ENCODE results near the gene HSPA5. TPM values are rescaled to one million over a fixed set of nuclear protein-coding genes. Genes with fewer than 3 reads are reported as not detected.

The HSPA5 gene
- total RNA-seq, 1 experiment from 2014 or later = 438 TPM

DNA sequence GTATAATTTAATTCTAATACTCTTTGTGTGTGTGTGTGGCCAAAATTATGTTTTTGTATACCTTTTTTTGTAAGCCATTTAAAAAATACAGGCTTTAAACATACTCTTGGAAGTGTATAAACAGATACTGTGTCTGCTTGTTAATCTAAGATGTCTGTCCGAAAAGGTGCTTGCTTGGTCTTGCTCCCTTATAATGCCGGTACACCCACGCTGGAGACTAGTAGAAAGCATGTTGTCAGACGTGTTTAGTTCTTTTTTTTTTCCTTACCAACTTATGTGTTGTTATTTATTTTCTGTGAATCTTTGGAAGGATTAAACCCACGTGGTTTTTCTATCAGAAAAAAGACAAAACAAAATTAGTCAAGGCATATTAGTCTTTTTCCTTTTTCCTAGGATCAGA lies 29.9 kb upstream of the HSPA5 start:
- Histone ChIP-seq H3K27ac (ENCODE audit: low read depth, low read length) (no peak overlapping the region), H3K79me2 (ENCODE audit: insufficient read depth, low read length) (peaks cover 92% of the 10 kb centered on the region), H2AFZ (ENCODE audit: low read depth, low read length, poor library complexity, severe bottlenecking) (no peak overlapping the region), H3K9me2 (ENCODE audit: insufficient read depth) (no peaks in the 10 kb centered on the region), H3K9me3 (ENCODE audit: control insufficient read depth in 1 of 2, insufficient read depth in 1 of 2, low read depth in 1 of 2, low read length in 2 of 2) (no peaks in the 10 kb centered on the region), H3K4me1 (ENCODE audit: control insufficient read depth in 1 of 2, insufficient read depth in 2 of 2, low read length in 2 of 2) (no peaks in the 10 kb centered on the region), H3K9ac (ENCODE audit: low read length) (no peak overlapping the region), H3K4me3 (replicated peaks in 1 of 2; ENCODE audit: low read depth in 1 of 2, low read length in 2 of 2) (no peak overlapping the region), H4K20me1 (ENCODE audit: insufficient read depth) (no peaks in the 10 kb centered on the region), H3K27me3 (ENCODE audit: insufficient read depth, low read length) (no peaks in the 10 kb centered on the region), H3K4me2 (ENCODE audit: low read length) (no peak overlapping the region), H3K36me3 (ENCODE audit: control insufficient read depth in 1 of 2, insufficient read depth in 2 of 2, low read length in 2 of 2) (no peaks in the 10 kb centered on the region)
- CTCF ChIA-PET = no interaction called here
- TSS peak; percentile 30 for BruUV-seq (replicated peaks)
- RAD21 ChIA-PET (ENCODE audit: low non-redundant PET in 1 of 2, low total read pairs in 2 of 2, uncharacterized antibody in 2 of 2, unreplicated experiment in 2 of 2) = no interaction called here
- TF ChIP-seq, protein P1, sequence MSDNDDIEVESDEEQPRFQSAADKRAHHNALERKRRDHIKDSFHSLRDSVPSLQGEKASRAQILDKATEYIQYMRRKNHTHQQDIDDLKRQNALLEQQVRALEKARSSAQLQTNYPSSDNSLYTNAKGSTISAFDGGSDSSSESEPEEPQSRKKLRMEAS (IDR thresholded peaks at IDR 0.05) = no peak
- no peak for TF ChIP-seq TCF7L2 (IDR thresholded peaks at IDR 0.05; ENCODE audit: borderline replicate concordance, extremely low read depth, insufficient read depth, insufficient read length)
- TF ChIP-seq, protein P2, sequence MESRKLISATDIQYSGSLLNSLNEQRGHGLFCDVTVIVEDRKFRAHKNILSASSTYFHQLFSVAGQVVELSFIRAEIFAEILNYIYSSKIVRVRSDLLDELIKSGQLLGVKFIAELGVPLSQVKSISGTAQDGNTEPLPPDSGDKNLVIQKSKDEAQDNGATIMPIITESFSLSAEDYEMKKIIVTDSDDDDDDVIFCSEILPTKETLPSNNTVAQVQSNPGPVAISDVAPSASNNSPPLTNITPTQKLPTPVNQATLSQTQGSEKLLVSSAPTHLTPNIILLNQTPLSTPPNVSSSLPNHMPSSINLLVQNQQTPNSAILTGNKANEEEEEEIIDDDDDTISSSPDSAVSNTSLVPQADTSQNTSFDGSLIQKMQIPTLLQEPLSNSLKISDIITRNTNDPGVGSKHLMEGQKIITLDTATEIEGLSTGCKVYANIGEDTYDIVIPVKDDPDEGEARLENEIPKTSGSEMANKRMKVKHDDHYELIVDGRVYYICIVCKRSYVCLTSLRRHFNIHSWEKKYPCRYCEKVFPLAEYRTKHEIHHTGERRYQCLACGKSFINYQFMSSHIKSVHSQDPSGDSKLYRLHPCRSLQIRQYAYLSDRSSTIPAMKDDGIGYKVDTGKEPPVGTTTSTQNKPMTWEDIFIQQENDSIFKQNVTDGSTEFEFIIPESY (IDR thresholded peaks at IDR 0.05; ENCODE audit: extremely low read depth, insufficient replicate concordance, low read length) = no peak
- no peak for TF ChIP-seq JUND (IDR thresholded peaks at IDR 0.05)
- TF ChIP-seq SIN3A (IDR thresholded peaks at IDR 0.05; ENCODE audit: low read depth) = no peak
- TF ChIP-seq ZNF274 (IDR thresholded peaks at IDR 0.05; ENCODE audit: low read depth, low read length) = no peak
- no peak for TF ChIP-seq EZH2 (IDR thresholded peaks at IDR 0.05)
- no peak for TF ChIP-seq ZFX (IDR thresholded peaks at IDR 0.05)
- TF ChIP-seq CEBPB (IDR thresholded peaks at IDR 0.05; ENCODE audit: low read depth) = no peak
- no peak for TF ChIP-seq FOSL1 (IDR thresholded peaks at IDR 0.05; ENCODE audit: low read depth)
- TF ChIP-seq POLR2AphosphoS5 (IDR thresholded peaks at IDR 0.05; ENCODE audit: low read depth, low read length) = no peak
- no peak for TF ChIP-seq EZH2phosphoT487 (IDR thresholded peaks at IDR 0.05; ENCODE audit: borderline replicate concordance)
- TF ChIP-seq, protein P3, sequence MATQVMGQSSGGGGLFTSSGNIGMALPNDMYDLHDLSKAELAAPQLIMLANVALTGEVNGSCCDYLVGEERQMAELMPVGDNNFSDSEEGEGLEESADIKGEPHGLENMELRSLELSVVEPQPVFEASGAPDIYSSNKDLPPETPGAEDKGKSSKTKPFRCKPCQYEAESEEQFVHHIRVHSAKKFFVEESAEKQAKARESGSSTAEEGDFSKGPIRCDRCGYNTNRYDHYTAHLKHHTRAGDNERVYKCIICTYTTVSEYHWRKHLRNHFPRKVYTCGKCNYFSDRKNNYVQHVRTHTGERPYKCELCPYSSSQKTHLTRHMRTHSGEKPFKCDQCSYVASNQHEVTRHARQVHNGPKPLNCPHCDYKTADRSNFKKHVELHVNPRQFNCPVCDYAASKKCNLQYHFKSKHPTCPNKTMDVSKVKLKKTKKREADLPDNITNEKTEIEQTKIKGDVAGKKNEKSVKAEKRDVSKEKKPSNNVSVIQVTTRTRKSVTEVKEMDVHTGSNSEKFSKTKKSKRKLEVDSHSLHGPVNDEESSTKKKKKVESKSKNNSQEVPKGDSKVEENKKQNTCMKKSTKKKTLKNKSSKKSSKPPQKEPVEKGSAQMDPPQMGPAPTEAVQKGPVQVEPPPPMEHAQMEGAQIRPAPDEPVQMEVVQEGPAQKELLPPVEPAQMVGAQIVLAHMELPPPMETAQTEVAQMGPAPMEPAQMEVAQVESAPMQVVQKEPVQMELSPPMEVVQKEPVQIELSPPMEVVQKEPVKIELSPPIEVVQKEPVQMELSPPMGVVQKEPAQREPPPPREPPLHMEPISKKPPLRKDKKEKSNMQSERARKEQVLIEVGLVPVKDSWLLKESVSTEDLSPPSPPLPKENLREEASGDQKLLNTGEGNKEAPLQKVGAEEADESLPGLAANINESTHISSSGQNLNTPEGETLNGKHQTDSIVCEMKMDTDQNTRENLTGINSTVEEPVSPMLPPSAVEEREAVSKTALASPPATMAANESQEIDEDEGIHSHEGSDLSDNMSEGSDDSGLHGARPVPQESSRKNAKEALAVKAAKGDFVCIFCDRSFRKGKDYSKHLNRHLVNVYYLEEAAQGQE (IDR thresholded peaks at IDR 0.05; ENCODE audit: low read depth) = no peak
- TF ChIP-seq EGR1 (IDR thresholded peaks at IDR 0.05; ENCODE audit: low read depth) = no peak
- no peak for TF ChIP-seq ELF1 (IDR thresholded peaks at IDR 0.05; ENCODE audit: borderline replicate concordance, low read depth)
- TF ChIP-seq SRF (IDR thresholded peaks at IDR 0.05; ENCODE audit: low read depth) = no peak
- no peak for TF ChIP-seq CBX3 (IDR thresholded peaks at IDR 0.05; ENCODE audit: low read depth)
- no peak for ATAC-seq
- POLR2A ChIA-PET = no interaction called here
- no peak for DNase-seq (ENCODE audit: low read depth, low spot score)
- intact Hi-C loops (cut with micrococcal nuclease) = no loop called here
